Stimulated activated CD4-positive, alpha-beta T cell treated with anti-CD3 and anti-CD28 coated beads, Interleukin-4, amount 100 ng/mL, for 24 hours (primary cell): ENCODE data around the gene IQGAP2.

Source experiments
- DNase-seq: peaks from one replicate; pipeline ENCODE4 v3.0.0-alpha.2; 2020

Gene IQGAP2

GRCh38 chr5:76622076-76622475 lies 219.0 kb downstream of the IQGAP2 start:
- DNase-seq = no peak

DNA sequence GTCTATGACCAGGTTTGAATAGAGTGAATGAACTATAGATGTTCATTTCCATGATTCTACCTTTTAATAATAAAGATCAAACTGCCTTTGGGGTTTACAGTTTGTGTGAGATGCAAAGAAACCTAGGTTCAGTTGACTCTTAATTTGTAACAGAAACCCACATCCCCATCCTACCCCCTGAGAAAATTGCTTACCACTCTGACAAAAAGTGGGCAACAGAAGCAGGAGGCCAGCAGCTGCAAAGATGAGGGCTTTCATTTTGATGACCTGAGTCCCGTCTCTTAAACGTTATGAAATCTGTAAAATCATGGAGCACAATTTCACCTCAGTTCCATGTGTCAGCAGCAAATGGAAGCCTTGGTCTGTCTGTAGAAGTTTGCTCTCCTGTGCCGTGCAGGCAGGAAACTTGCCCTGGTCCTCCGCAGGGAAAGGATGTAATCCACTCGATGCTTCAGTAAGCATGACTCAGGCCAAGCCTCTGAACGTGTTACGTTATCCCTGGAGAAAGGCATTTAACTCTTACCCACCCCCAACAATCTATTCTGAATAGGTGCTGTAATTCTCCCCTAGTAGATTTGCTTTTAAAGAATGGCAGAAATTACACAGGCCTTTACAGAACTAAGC lies 220.0 kb downstream of the IQGAP2 start, which contains the start of gene F2RL2:
Gene F2RL2 (minus strand): TSS at position 431 of the 624 bp plus-strand sequence. CDS start 173 bp downstream, at position 258.
- DNase-seq = no peak

DNA sequence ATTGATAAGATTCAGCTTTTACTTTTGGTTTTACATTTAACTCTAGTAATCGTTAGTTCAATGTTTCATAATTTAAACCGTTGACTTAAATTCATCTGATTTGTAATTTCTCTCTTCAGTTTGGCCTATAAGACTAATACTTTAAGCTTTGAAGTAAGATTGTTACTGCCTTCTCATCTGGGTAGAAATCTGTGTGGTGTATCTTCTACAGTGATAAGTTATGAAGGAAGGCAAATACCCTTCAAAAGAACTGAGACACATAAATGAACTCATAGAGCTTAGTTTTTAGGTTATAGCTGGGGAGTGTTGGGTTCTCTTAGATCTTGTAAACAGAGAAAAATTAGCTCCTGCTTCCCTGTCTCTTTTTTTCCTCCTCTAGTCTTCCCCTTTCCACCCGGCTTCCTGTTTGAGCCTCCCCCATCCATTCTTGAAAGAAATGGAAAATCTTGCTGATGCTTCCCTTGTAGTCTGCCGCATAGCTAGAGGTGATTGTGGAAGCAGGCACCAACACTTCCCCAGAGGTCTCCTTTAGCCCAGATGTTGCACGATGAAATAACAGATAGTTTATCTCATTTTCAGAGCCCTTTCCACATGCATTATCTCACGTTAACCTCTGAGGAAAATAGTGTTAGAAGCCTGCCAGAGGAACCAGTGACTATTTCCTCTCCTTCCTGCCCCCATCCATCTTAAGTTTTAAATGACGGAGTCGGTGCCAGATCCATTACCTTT lies 222.2 kb downstream of the IQGAP2 start:
- no peak for DNase-seq

DNA sequence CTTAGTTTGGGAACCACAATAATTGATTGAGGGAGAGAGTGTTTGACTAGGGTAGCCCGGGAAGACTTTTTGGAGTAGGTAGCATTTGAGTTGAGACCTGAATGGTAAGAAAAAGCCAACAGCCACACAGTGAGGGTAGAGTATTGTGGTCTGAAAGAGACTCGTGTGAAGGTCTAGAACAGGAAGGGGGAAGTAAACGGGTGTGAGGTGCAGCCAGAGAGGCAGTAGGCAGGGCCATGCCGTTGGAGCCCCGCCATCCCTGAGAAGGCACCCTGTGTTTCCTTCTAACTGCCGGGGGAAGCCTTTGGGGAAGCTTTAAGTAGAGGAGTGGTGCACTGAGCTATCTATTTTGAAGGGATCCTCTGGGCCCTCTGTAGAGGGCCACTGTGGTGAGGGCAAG lies 223.7 kb downstream of the IQGAP2 start:
- DNase-seq = no peak

- no peak for DNase-seq
Measured at GRCh38 chr5:76634661-76635060, 231.6 kb downstream of the IQGAP2 start.

GRCh38 chr5:76637490-76637889 lies 234.4 kb downstream of the IQGAP2 start:
- DNase-seq = no peak

DNA sequence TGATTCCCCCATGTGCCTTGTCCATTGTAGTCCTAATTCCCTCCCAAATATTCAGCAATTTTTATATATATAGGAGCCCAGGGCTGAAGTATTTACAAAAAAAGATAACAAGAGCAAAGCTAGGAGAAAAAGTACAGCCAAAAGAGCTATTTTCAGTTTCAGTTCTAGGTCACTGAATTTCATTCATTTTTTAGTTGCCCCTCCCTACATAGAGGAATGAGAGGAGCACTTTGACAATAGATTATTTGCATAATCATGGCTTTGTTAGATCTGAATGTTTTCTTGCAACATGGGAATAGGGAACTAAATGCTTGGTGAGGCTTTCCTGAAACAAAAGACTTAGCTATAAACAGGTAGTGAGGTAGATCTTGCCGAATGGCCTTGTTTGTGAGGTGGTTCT lies 235.4 kb downstream of the IQGAP2 start:
- no peak for DNase-seq

- peak; percentile 69 for DNase-seq
Measured at GRCh38 chr5:76641514-76642120, 238.5 kb downstream of the IQGAP2 start.

DNA sequence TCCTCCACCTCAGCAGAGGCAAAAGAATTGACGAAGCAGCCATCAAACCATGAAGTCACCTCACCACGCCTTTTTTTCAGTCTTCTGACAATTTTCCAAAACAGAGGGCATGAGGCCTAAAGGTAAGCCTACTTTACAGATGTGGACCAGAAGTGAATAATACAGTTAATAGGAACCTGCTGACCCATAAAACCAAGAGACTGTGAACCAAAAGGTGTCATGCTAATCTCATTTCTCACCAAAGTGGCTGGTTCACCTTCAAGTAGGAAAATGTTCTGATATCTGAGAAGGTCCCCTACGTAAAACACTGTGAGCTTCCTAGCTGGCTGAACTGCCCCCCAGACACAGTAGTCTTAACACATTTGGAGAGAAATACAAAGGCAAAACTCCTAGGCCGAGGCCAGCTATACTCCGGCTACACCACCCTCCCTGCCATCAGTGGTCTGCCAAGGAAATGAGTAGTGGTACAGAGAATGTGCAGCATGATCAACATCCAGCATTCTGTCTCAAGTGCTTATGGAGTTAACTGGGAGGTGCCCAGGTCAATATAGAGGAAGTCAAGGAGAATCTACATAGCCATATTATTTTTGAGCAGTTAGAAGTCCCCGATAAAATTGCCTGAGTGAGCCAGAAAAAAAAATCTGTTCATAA lies 239.4 kb downstream of the IQGAP2 start:
- DNase-seq = no peak

- no peak for DNase-seq
Measured at GRCh38 chr5:76643371-76643770, 240.3 kb downstream of the IQGAP2 start.

DNA sequence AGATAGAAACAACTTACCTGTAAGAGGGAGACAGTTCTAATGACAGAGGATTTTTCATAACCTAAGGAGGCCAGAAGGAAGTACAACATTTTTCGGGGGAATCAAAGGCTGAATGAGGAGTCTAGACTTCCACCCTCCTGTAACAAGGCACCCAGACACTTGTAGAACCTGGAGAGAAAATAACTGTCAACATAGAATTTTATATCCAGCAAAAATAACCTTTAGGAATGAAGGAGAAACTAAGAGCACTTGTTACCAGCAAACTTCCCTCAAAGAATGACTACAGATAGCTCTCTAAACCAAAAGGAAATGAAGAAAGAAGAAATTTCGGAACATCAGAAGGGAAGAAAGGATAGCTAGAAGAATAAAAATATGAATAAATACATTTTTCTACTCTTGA lies 246.1 kb downstream of the IQGAP2 start:
- DNase-seq = no peak

DNA sequence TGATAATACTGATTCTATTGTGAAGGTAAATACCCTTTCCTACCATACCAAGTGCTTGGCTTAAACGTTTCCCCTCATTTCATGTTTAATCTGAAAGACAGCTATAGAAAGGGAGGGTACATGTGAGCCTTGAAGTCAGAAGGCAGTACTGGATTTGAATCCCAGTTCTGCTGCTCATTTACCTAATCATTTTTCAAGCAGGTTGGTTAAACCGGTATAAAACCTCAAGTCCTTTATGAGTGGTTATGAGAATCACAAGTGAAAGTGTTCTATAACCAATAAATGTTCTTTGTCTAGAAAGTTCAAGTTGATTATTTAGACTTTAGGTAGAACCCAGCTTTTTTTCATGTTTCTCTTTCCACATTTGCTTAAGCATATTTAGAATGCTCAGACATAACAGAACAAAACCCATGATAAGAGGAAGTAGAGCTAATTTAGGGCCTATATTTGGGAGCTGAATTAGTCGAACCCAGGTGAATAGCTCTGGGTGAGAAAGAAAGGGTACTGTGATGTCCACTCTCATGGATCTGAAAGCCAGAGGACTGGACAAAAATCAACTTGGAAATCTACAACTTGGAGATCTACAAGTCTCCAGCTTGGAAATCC lies 249.8 kb downstream of the IQGAP2 start:
- no peak for DNase-seq

- DNase-seq = no peak
Measured at GRCh38 chr5:76657091-76657490, 254.0 kb downstream of the IQGAP2 start.

GRCh38 chr5:76657683-76658311 lies 254.7 kb downstream of the IQGAP2 start:
- DNase-seq = no peak

GRCh38 chr5:76660360-76660759 lies 257.3 kb downstream of the IQGAP2 start:
- no peak for DNase-seq

DNA sequence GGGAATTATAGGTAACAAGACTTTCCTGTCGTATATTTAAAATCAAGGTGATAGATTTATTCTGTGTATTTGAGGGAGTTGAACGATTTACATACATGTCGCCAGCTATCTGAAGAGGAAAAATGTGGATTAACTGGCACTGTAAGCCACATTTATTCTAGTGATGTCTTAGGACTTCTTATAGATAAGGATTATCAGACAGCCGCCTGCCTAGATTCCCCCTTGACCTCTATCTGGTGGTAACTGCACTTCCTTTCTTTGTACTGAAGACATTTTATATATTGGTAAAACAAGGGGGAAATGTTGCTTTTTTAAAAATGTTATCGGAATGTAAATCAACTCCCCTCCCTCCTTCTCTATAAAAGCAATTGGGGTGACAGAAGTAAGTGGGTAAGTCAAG lies 259.4 kb downstream of the IQGAP2 start:
- no peak for DNase-seq

DNA sequence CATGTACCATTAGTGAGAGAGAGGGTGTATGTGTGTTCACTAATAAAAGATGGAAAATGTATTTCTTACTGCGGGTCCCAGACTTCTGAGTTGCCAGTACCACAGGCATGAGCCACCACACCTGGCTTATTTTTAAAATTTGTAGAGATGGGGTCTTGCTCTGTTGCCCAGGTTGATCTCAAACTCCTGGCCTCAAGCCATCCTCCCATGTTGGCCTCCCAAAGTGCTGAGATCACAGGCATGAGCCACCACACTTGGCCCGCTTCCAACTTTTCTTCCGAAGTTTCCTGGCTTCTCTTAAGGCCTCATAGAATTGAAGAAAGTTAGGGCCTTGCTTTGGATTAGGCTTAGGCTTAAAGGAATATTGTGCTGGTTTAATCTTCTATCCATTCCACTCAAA lies 260.5 kb downstream of the IQGAP2 start:
- DNase-seq = no peak

- DNase-seq = no peak
Measured at GRCh38 chr5:76664079-76664478, 261.0 kb downstream of the IQGAP2 start.

DNA sequence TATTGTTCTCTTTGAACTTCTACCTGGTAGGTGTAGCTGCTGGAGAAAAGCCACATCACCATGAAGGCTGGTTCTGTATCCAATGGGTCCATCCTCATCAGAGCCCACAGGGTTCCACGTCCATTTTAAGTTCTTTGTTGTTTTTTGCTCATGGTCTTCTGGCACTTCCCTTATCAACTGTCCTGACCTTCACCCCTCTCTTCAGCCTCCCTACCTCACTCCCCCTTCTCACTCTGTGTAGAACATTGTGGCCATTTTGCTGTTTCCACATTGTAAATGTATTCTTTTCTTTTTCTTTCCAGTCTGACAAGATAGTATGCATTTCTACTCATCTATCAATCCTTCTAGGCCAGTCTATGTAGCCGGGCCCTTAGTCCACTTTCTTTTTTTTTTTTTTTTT lies 264.4 kb downstream of the IQGAP2 start:
- DNase-seq = no peak

GRCh38 chr5:76669245-76669644 lies 266.2 kb downstream of the IQGAP2 start:
- no peak for DNase-seq

DNA sequence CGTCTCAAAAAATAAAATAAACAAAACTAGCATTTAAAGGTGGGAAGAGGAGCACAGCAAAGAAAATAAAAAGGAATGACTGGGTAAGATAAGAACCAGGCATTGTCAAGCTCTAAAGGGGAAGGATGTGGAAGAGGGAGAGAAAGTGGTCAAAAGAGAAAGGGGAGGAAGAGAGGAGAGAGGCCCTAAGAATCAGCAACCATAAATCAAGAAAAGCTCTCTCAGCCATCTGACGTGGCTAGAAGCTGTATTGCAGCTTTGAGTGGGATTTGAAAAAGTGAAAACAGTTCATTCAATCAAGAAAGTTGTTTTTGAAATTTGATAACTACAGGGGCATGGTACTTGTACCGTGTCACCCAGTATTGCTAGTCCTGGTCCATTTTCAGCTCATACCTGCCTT lies 267.4 kb downstream of the IQGAP2 start:
- no peak for DNase-seq

- DNase-seq = no peak
Measured at GRCh38 chr5:76672242-76672641, 269.2 kb downstream of the IQGAP2 start.

- no peak for DNase-seq
Measured at GRCh38 chr5:76673125-76673524, 270.0 kb downstream of the IQGAP2 start.
